Measurements from ENCODE around the gene MDC1.
"Not testable (repeated sequence)": the region's sequence is repeated elsewhere in the genome, so short reads cannot be mapped to it uniquely, and the experiment has no call there.

Gene MDC1

DNA sequence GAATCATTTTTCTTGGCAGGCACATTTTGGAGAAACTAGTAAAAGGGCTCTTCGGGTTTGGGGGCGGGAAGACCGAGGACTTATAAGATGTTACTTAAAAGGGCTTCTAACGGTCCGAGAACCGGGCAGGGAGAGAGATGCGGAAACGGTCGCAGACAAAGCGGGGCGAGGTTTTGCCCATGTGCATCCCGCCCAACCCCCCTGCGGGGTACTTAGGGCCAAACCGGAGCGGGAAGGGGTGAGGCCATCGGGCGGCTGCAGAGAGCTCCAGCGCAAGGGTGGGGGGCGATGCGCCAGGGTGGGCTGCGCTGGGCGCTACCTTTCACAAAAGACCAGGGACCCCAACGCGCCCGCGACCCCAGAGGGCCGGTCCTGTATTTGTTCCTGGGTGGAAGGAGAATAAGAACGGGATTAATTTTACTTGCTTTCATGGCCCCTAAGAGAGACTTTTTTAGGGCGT lies 3.7 kb upstream of the MDC1 start:
- Histone ChIP-seq H3K36me3 (replicated peaks) (peaks cover 47% of the 10 kb centered on the region), H3K4me3 (ENCODE audit: low read depth, low read length) (peak overlapping the region; percentile 77)

GRCh38 chr6:30719791-30720737 lies 3.0 kb upstream of the MDC1 start, which contains the start of gene TUBB:
Gene TUBB (plus strand): TSS chr6:30720352. CDS start chr6:30720507, 155 bp downstream.
- peaks cover 40% of the 10 kb centered on the region for H3K36me3 ChIP-seq (replicated peaks)
- no peaks in the 10 kb centered on the region for H3K27me3 ChIP-seq (replicated peaks)
- H3K27ac ChIP-seq = peak within 1 kb of the TSS; percentile 83
- in situ Hi-C loops (cut with HindIII; ENCODE audit: low pct_ligation_motif_present, low sequenced_read_pairs) = no loop called here
- peak within 1 kb of the TSS; percentile 77 for H3K4me3 ChIP-seq (ENCODE audit: low read depth, low read length)
- TF ChIP-seq CTCF (IDR thresholded peaks at IDR 0.05; ENCODE audit: low read depth, low read length, missing control alignments) = peak; percentile 27
- peak; percentile 98 for DNase-seq

More for the DNA sequence above, 3.7 kb upstream of the MDC1 start:
- DNase-seq = no peak
- TF ChIP-seq CTCF (IDR thresholded peaks at IDR 0.05; ENCODE audit: low read depth, low read length, missing control alignments) = no peak
- Histone ChIP-seq H3K27ac (peak overlapping the region; percentile 83), H3K27me3 (replicated peaks) (no peaks in the 10 kb centered on the region)
- in situ Hi-C loops (cut with HindIII; ENCODE audit: low pct_ligation_motif_present, low sequenced_read_pairs) = no loop called here

DNA sequence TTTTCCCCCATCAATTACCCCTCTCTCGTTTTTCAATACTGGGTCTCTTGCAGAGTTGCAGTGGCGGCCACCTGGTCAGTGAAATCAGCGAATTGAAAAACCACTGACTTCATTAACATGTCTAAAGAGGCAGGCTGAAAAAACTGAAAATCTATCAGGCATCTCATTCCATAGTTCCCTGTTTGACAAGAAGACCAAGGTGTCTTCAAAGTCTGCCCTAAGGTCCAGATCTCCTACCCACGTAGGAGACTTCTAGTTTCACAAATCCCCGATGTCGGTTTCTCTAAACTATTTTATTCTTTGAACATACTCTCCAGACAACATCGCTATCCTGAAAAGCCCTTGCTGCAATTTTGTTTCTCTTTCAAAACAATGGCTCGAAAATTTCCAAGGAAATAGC lies 2.3 kb upstream of the MDC1 start:
- no peak for TF ChIP-seq CTCF (IDR thresholded peaks at IDR 0.05; ENCODE audit: low read depth, low read length, missing control alignments)
- Histone ChIP-seq H3K27ac (peak overlapping the region; percentile 50), H3K4me3 (ENCODE audit: low read depth, low read length) (peak overlapping the region; percentile 77), H3K27me3 (replicated peaks) (no peaks in the 10 kb centered on the region), H3K36me3 (replicated peaks) (peaks cover 33% of the 10 kb centered on the region)
- no peak for DNase-seq
- in situ Hi-C loops (cut with HindIII; ENCODE audit: low pct_ligation_motif_present, low sequenced_read_pairs) = no loop called here

- H3K27me3 ChIP-seq (replicated peaks); in situ Hi-C loops (cut with HindIII; ENCODE audit: low pct_ligation_motif_present, low sequenced_read_pairs); DNase-seq: not testable (repeated sequence)
- peaks cover 24% of the 10 kb centered on the region for H3K36me3 ChIP-seq (replicated peaks)
- H3K27ac ChIP-seq = peak overlapping the region; percentile 88
- peak overlapping the region; percentile 22 for H3K4me3 ChIP-seq (ENCODE audit: low read depth, low read length)
These were observed 1.0 kb upstream of the MDC1 start for GRCh38 chr6:30717845-30718720.

GRCh38 chr6:30716879-30717128 lies 277 bp downstream of the MDC1 start:
- TF ChIP-seq CTCF (IDR thresholded peaks at IDR 0.05; ENCODE audit: low read depth, low read length, missing control alignments) = no peak
- in situ Hi-C loops (cut with HindIII; ENCODE audit: low pct_ligation_motif_present, low sequenced_read_pairs) = no loop called here
- Histone ChIP-seq H3K27me3 (replicated peaks) (no peaks in the 10 kb centered on the region), H3K4me3 (ENCODE audit: low read depth, low read length) (peak overlapping the region; percentile 76), H3K36me3 (replicated peaks) (peaks cover 20% of the 10 kb centered on the region), H3K27ac (peak overlapping the region; percentile 93)
- DNase-seq = no peak

DNA sequence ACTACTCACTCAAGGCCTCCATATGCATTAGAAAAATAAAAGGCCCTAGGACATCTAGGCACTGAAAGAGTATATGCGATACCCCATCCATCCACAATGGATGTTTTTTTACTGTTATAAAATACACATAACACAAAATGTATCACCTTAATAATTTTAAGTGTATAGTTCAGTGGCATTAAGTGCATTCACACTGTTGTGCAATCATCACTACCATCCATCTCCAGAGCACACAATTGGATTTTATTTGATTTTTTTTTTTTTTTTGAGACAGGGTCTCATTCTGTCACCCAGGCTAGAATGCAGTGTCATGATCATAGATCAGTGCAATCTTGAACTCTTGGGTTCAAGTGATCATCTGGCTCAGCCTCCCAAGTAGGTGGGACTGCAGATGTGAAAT lies 2.8 kb downstream of the MDC1 start:
- no peak for TF ChIP-seq CTCF (IDR thresholded peaks at IDR 0.05; ENCODE audit: low read depth, low read length, missing control alignments)
- in situ Hi-C loops (cut with HindIII; ENCODE audit: low pct_ligation_motif_present, low sequenced_read_pairs) = no loop called here

More for the DNA sequence above, 2.8 kb downstream of the MDC1 start:
- no peak overlapping the region for H3K27ac ChIP-seq
- DNase-seq = no peak
- no peaks in the 10 kb centered on the region for H3K27me3 ChIP-seq (replicated peaks)
- H3K4me3 ChIP-seq (ENCODE audit: low read depth, low read length) = no peak overlapping the region
- peaks cover 22% of the 10 kb centered on the region for H3K36me3 ChIP-seq (replicated peaks)
